Stomach smooth muscle (tissue), 2 donors: Measurements from ENCODE around the gene NHSL2.
A peak's percentile ranks its signal among the peaks of the same experiment; 100 is the strongest.

ENCODE experiments used
- H3K27ac ChIP-seq: one replicate; pipeline ENCODE4 v1.7.0; 2013; ENCODE audit warnings: mild to moderate bottlenecking, low read length, inconsistent platforms
- H3K27me3 ChIP-seq, 2 donors: one replicate each; pipeline ENCODE4 v1.7.0; 2013; ENCODE audit warnings: low read length in 2 of 2; ENCODE audit not compliant: insufficient read depth in 2 of 2, control insufficient read depth in 1 of 2
- H3K36me3 ChIP-seq, 2 donors: one replicate each; pipeline ENCODE4 v1.7.0; 2013; ENCODE audit warnings: low read length in 2 of 2; ENCODE audit not compliant: control insufficient read depth in 2 of 2, insufficient read depth in 2 of 2
- H3K4me1 ChIP-seq: one replicate; pipeline ENCODE4 v1.7.0; 2013; ENCODE audit warnings: low read length; ENCODE audit not compliant: control insufficient read depth, insufficient read depth
- H3K4me3 ChIP-seq, 2 donors: one replicate each; pipeline ENCODE4 v1.7.0; 2013; ENCODE audit warnings: low read length in 2 of 2
- H3K9ac ChIP-seq, 2 donors: one replicate each; pipeline ENCODE4 v1.7.0; 2013; ENCODE audit warnings: low read length in 2 of 2, mild to moderate bottlenecking in 1 of 2
- H3K9me3 ChIP-seq, 2 donors: one replicate each; pipeline ENCODE4 v1.7.0; 2013; ENCODE audit warnings: low read length in 2 of 2; ENCODE audit not compliant: control insufficient read depth in 2 of 2
- donor health status: healthy.
- donor health status: Pancreatic carcinoma.

Gene NHSL2

DNA sequence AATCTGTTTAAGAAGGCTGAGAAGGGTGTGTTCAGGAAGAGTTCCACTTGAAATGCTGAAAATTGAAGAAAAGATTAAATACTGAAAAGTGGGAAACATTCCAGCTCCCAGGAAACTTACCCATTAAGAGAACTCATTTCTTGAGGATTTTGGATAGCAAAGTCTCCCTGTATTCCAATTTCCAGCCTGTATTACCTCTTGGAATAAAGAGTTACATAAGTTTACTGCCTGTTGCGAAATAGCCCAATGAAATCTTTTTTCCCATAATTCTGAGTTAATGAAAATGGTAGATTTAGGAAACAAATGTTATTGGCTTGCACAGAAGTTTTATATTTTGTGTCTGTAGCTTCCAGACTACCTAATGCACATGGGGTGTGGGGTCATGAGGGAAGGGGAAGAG, 12.0 kb downstream of the NHSL2 start:
- H3K27me3 ChIP-seq = peaks cover 0 to 4% of the 10 kb centered on the region in 2 donors

DNA sequence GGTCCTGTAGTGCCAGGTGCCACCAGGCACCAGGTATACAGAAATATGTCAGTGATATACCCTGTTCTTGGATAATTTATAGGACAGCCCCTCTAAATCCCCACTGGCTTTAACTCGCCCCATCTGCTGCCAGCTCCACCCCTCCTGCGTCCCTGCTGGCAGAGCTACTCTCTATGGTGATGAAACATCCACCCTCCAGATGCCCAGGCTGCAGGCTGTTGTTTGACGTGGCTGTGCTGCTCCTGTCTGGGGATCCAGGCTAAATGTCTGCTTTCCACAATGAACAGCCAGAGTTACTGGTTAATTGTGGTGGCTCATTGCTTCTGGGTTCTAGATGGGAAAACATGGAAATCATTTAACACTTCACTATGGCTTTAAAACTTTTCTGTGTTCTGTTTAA, 12.9 kb downstream of the NHSL2 start:
- H3K4me1 ChIP-seq = peaks cover 6% of the 10 kb centered on the region
- H3K9ac ChIP-seq = no peak overlapping the region
- H3K27ac ChIP-seq = no peak overlapping the region
- H3K4me3 ChIP-seq = no peak overlapping the region
- H3K36me3 ChIP-seq = no peaks in the 10 kb centered on the region
- peaks cover 0 to 4% of the 10 kb centered on the region in 2 donors for H3K27me3 ChIP-seq
- no peaks in the 10 kb centered on the region for H3K9me3 ChIP-seq

More for the DNA sequence above, 12.0 kb downstream of the NHSL2 start:
- Histone ChIP-seq H3K9me3 (no peaks in the 10 kb centered on the region), H3K27ac (no peak overlapping the region), H3K4me3 (no peak overlapping the region), H3K9ac (no peak overlapping the region), H3K4me1 (peaks cover 6% of the 10 kb centered on the region), H3K36me3 (no peaks in the 10 kb centered on the region)

DNA sequence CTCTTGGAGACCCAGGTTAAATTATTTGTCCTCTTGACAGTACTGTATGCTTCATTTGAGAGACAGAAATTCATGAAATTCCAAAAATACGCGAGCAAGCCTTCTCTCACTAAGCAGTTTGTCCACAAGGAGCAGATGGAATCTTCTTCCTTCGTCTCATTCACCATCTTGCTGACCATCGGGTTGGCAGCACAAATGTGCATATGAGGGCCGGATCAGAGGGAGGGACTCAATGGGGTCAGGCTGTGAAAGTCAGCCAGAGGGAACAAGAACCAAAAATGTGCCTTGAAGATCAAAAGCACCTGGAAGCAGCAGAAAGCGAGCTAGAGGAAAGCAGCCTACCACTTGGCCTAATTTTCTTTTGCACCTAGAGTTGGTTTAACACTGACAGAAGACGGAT, 16.4 kb downstream of the NHSL2 start:
- no peak overlapping the region for H3K9ac ChIP-seq
- peaks cover 4% of the 10 kb centered on the region for H3K4me1 ChIP-seq
- no peak overlapping the region for H3K27ac ChIP-seq
- peaks cover 0 to 5% of the 10 kb centered on the region in 2 donors for H3K27me3 ChIP-seq
- no peak overlapping the region for H3K4me3 ChIP-seq
- no peaks in the 10 kb centered on the region for H3K9me3 ChIP-seq
- H3K36me3 ChIP-seq = no peaks in the 10 kb centered on the region

DNA sequence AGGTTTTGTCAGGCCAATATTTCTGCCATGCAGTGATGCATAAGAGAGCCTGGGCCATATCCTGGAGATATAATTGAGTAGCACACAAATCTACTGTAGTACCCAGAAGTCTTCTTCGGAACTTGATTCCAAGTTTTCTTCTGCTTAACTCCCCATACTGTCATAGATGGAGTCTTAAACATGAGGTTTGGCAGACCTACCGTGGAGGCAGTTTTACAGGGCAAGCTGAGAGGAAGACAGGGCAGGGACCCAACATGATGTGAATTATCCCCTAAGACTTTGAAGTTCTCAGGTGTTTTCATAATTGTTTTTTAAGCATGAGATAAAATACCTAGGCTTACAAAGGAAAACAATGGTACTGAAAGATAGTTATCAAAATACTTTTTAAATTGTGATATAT, 18.2 kb downstream of the NHSL2 start:
- H3K9ac ChIP-seq = no peak overlapping the region
- H3K4me1 ChIP-seq = no peaks in the 10 kb centered on the region
- peaks cover 0 to 4% of the 10 kb centered on the region in 2 donors for H3K27me3 ChIP-seq
- no peak overlapping the region for H3K4me3 ChIP-seq
- no peak overlapping the region for H3K27ac ChIP-seq
- no peaks in the 10 kb centered on the region for H3K36me3 ChIP-seq
- no peaks in the 10 kb centered on the region for H3K9me3 ChIP-seq

DNA sequence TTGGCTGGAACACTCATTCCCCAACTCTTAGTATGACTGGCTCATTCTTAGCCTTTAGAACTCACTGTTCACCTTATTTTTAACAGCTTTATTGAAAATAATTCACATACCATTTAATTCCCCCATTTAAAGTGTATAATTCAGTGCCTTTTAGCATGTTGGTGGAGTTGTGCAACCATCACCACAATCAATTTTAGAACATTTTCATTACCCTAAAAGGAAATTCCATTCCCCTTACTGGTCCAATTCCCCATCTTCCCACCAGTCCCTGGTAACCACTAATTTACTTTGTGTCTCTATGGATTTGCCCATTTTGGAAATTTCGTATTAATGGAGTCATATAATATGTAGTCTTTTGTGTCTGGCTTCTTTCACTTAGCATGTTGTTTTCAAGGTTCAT, 19.7 kb downstream of the NHSL2 start:
- Histone ChIP-seq H3K9ac (no peak overlapping the region), H3K27ac (no peak overlapping the region), H3K9me3 (no peaks in the 10 kb centered on the region), H3K4me3 (no peak overlapping the region), H3K36me3 (no peaks in the 10 kb centered on the region), H3K27me3 (peaks cover 0 to 12% of the 10 kb centered on the region in 2 donors), H3K4me1 (peaks cover 3% of the 10 kb centered on the region)

DNA sequence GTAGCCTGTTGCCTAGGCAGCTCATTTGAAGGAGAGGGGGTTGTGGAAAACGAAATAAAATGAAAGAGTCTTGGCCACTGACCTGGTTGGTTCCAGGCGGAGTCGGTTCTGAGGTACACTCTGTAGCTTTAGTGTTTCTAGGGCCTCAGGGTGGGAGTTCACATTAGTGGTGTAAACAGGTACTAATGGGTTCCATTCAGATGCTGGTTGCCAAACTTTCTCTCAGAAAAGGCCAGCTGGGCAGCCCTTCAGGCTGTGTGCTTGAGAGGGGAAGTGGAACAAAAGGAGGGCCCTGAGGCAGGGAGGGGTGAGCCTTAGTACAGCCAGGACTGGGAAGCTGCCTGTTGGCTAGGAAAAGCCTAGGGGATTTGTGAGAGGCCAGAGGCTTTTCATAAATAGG, 24.8 kb downstream of the NHSL2 start:
- H3K27ac ChIP-seq = peak overlapping the region; percentile 24
- H3K9me3 ChIP-seq = no peaks in the 10 kb centered on the region
- H3K27me3 ChIP-seq = peaks cover 0 to 23% of the 10 kb centered on the region in 2 donors
- no peak overlapping the region for H3K4me3 ChIP-seq
- peak overlapping the region in 1 of 2 donors; percentile 21 for H3K9ac ChIP-seq
- H3K36me3 ChIP-seq = no peaks in the 10 kb centered on the region
- H3K4me1 ChIP-seq = peaks cover 13% of the 10 kb centered on the region

DNA sequence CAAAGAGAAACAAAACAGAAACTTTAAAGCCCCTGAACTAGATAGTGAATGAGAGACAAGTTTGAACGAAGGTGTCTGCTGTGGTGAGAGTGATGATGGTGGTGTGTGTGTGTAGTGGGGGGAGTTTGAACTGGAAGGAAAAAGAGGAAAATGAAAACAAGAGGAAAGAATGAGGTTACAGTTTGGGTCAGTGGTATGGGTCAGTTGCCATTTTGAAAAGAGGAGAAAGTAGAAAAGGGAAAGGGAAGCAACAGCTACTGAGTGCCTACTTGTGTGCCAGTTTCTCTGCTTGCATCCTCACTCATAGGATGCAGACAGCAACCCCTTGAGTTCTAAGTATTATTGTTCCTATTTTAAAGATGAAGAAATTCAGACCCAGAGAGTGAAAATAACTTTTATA, 26.0 kb downstream of the NHSL2 start:
- Histone ChIP-seq H3K36me3 (no peaks in the 10 kb centered on the region), H3K9ac (no peak overlapping the region), H3K27ac (no peak overlapping the region), H3K9me3 (no peaks in the 10 kb centered on the region), H3K27me3 (peaks cover 0 to 23% of the 10 kb centered on the region in 2 donors), H3K4me1 (peaks cover 13% of the 10 kb centered on the region), H3K4me3 (no peak overlapping the region)

DNA sequence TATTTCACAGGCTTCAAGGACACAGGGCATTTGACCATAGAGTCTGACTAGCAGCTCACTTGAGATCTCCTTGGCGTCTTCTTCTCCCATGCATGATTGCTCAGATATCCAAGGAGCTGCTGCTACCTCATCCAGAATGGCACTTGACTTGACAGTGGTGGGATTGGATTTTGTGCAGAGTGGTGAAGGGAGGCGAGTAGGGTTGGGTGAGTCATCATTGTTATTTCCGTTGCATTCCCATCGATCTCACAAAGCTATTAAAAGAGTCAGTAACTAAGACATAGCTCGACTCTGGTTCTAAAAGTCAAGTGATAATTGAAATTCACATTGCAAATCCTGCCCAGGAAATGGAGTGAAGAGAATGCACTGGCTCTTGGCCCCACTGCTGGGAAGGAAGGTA, 27.7 kb downstream of the NHSL2 start:
- H3K9ac ChIP-seq = no peak overlapping the region
- H3K4me3 ChIP-seq = no peak overlapping the region
- no peaks in the 10 kb centered on the region for H3K9me3 ChIP-seq
- peaks cover 17% of the 10 kb centered on the region for H3K4me1 ChIP-seq
- H3K27me3 ChIP-seq = peaks cover 0 to 23% of the 10 kb centered on the region in 2 donors
- no peak overlapping the region for H3K27ac ChIP-seq
- no peaks in the 10 kb centered on the region for H3K36me3 ChIP-seq

DNA sequence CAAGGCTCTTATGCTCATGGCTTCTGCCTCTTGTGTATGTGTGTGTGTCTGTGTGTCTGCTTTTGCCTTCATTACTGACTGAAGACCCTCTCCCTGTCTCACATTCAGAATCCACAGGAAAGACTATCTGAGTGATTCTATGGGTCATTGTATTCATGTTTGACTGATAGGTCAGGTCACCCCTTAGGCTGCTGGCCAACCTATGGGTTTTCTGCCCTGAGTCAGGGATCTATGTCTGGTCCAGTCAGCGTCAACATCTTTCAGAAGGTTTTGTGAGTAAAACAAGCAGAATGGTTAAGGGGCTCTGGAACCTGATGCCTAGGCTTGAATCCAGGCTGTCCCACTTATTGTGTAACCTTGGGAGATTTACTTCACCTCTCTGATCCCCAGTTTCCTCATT, 30.5 kb downstream of the NHSL2 start:
- H3K36me3 ChIP-seq = no peaks in the 10 kb centered on the region
- H3K4me1 ChIP-seq = peaks cover 14% of the 10 kb centered on the region
- H3K9me3 ChIP-seq = no peaks in the 10 kb centered on the region
- no peak overlapping the region for H3K9ac ChIP-seq
- peak overlapping the region; percentile 12 for H3K27ac ChIP-seq
- no peak overlapping the region for H3K4me3 ChIP-seq
- peaks cover 0 to 14% of the 10 kb centered on the region in 2 donors for H3K27me3 ChIP-seq

DNA sequence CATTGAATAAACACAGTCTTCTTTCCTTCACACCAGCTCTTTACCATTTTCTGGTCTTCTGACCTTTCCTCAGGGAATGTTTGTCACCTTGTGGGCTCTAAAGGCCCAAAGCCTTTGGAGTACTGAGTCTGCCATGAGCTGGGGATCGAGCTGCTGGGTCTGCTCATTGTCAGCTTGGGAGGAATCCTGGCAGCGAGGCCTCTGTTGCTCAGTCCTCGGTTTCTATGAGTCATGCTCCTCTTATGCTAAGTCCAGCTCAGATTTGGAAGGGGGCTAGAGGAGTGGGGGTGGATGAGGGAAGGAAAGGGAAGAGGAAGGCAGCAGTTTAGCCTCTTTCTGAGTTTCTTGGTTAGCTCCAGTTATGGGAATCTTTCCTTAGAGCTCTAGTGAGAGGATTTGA, 31.1 kb downstream of the NHSL2 start:
- H3K9ac ChIP-seq = no peak overlapping the region
- H3K4me1 ChIP-seq = peaks cover 14% of the 10 kb centered on the region
- H3K4me3 ChIP-seq = no peak overlapping the region
- no peaks in the 10 kb centered on the region for H3K9me3 ChIP-seq
- H3K27ac ChIP-seq = peak overlapping the region; percentile 69
- peaks cover 0 to 11% of the 10 kb centered on the region in 2 donors for H3K27me3 ChIP-seq
- H3K36me3 ChIP-seq = no peaks in the 10 kb centered on the region

DNA sequence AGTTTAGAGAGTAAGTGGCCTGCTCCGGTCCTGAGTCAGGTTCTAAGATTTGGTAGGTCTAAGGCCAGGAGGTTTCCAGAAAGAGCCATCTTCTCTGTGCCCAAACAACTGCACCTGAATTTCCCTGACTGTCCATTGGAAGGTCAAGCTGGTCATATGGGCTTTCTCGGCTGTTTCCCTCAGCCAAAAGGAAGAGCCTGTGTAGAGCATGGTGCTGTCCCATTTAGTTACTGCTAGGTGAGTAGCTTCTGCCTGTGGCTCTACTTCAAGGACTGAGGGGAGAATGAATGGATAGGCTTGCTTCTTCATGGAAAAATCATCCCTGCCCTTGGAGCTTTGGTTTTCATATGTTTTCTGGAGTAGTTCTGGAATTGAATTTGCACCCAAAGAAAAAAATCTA, 33.7 kb downstream of the NHSL2 start:
- H3K9ac ChIP-seq = no peak overlapping the region
- no peaks in the 10 kb centered on the region for H3K36me3 ChIP-seq
- H3K4me3 ChIP-seq = no peak overlapping the region
- H3K9me3 ChIP-seq = no peaks in the 10 kb centered on the region
- H3K27me3 ChIP-seq = peaks cover 0 to 9% of the 10 kb centered on the region in 2 donors
- no peak overlapping the region for H3K27ac ChIP-seq
- H3K4me1 ChIP-seq = peaks cover 12% of the 10 kb centered on the region
